NOMO-1 treated with DMSO at 0.1 percent for 48 hours (cell line): ENCODE results near the gene NUBP2.
"Not testable (repeated sequence)": the region's sequence is repeated elsewhere in the genome, so short reads cannot be mapped to it uniquely, and the experiment has no call there.

ENCODE experiments used
- DNase-seq: peaks from one replicate; lab custom pipeline; 2025; ENCODE audit not compliant: unreplicated experiment; lab: John Stamatoyannopoulos, UW

Gene NUBP2

GRCh38 chr16:1794908-1795666 is 12.3 kb downstream of the NUBP2 start:
- DNase-seq = no peak

DNA sequence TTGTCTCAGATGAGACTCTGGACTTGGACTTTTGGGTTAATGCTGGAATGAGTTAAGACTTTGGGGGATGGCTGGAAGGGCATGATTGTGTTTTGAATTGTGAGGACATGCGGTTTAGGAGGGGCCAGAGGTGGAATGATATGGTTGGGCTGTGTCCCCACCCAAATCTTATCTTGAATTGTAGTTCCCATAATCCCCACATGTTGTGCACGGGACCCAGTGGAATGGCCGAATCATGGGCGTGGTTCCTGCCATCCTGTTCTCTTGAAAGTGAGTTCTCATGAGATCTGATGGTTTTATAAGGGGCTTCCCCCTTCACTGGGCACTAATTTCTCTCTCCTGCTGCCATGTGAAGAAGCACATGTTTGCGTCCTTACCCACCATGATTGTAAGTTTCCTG is 16.5 kb downstream of the NUBP2 start:
- DNase-seq = not testable (repeated sequence)

DNA sequence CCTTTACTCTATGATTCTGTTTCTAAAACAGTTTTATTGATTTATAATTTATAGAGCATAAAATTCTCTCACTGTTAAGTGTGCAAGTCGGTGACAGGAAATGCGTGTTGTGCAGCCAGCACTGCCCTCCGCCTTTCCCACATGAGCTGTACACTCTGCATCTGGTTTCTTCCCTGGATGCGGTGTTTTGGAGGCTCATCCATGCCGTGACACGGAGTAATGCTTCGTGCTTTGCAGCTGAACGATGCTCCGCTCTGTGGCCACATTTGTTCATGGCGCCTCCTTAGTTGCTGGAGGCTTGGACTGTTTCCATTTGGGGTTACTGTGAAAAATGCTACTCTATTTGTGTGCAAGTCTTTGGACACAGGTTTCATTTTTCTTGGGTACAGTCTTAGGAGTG is 17.9 kb downstream of the NUBP2 start:
- DNase-seq = no peak

DNA sequence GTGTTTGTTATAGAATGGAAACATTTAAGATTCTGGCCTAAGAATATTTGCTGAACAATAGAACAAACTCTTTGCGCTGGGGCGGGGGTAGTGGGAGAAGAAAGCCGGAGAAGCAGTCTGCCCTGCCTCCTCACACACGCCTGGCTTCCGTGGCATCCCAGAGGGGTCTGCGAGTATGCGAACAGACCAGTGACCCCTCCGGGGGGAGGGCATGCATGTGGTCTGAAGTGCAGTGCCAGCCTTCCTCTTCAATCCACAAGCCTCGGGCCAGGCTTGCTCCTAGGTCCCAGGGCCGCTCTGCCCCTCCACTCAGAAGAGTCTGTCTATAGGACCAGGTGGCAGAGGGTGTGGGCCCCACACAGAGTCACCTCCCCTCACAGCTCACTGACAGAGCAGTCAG is 24.9 kb downstream of the NUBP2 start:
- DNase-seq = no peak

- DNase-seq = no peak
These were observed 25.9 kb downstream of the NUBP2 start for GRCh38 chr16:1808691-1809090.

DNA sequence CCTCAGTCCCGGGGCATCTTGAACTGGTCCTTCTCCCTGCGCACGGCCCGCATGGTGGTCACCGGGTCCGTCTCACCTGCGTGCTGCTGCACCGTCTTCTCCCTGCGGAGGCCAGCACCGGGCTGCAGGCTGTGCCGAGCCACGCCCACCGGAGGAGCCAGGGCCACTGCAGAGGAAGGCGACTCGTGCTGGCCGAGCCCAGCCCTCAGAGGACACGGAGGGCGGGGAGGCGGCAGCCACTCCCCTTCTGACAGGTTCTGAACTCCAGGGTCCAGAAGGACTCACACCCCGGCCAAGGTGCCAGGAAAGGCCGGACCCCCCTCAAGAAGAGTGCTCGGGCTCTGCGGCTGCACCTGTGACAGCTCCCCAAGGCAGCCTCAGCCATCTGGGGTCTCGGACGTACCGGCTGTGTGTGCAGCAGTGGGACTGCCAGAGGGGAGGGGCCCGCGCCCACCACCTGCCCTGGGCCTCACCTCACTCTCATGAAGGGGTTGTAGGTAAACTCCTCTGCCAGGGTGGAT is 26.6 kb downstream of the NUBP2 start:
- DNase-seq = no peak

- no peak for DNase-seq
These were observed 27.3 kb downstream of the NUBP2 start for GRCh38 chr16:1810106-1810505.

GRCh38 chr16:1810536-1810935 is 27.8 kb downstream of the NUBP2 start:
- no peak for DNase-seq

GRCh38 chr16:1812732-1813163 is 30.0 kb downstream of the NUBP2 start:
- no peak for DNase-seq

DNA sequence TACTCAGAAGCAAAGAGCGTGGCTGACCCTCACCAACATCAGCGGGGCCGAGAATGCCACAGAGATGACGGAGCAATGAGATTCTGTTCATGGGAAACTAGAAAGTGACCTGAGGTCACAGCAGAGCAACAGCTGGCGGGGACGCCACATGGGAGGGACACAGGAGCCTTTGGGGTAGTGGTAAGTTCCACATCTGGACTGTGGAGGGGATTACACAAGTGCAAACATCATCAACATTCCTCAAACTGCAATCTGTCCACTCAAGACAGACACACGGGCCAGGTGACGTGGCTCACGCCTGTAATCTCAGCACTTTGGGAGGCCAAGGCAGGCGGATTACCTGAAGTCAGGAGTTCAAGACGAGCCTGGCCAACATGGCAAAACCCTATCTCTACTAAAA is 32.7 kb downstream of the NUBP2 start:
- no peak for DNase-seq

DNA sequence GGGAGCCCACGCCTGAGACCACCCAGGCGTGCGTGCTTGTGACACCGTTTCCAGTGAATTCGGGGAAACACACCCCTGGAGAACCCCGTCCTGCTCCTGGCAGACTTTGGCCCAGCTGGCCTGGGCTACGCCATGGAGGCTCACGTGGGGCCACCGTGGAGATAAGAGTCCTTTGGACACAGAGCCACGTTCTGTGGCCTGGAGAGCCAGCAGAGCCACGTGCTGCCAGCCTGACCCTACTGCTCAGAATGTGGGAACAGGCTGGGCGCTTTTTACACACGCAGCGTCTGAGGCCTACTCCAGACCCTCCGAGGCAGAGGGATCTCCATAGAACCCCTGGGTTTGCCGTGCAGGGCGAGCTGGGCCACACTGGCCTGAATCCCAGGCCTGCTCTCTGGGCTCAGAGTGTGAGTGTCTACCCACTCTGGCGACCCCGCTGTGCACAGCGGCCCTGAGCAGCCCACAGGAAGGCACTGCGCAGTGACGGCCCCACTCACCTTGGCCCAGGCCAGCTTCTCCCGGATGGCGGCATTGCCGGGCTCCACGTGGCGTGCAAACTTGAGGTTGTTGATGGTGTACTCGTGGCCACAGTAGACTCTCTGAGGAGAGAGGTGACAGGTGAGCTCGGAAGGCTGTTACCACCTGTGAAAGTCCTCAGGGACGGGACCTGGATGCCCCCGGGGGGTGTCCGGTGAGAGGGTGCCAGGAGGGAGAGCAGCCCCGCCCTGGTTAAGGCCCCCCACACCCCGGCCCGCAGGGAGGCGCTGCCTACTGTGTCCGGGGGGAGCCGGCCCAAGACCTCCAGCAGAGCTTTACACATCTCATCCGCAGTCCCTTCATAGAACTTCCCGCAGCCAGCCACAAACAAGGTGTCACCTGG is 33.9 kb downstream of the NUBP2 start:
- no peak for DNase-seq

GRCh38 chr16:1817276-1817589 is 34.5 kb downstream of the NUBP2 start:
- no peak for DNase-seq

- DNase-seq = no peak
These were observed 35.0 kb downstream of the NUBP2 start for GRCh38 chr16:1817716-1818115.

- DNase-seq = no peak
These were observed 35.6 kb downstream of the NUBP2 start for GRCh38 chr16:1818204-1818872.

GRCh38 chr16:1818873-1819525 is 36.2 kb downstream of the NUBP2 start:
- no peak for DNase-seq

DNA sequence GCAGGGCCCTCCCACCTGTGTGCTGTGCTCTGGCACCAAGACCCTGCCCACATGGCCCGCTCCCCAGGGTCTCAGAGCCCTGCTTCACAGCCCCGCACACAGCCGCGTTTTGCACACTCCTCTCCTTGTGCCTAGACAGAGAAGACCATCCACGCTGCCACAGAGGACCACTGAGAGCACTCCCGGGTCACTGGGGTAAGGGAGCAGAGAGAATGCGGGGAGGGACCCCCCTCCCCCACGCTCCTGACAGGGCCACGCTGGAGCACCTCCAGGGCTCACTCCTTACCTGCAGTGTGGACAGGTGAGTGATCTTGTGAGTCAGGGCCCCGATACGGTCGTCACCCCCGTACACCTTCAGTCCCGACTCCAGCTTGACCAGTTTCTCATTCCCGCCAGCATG is 36.9 kb downstream of the NUBP2 start:
- DNase-seq = no peak

- no peak for DNase-seq
These were observed 37.6 kb downstream of the NUBP2 start for GRCh38 chr16:1820096-1820945.

DNA sequence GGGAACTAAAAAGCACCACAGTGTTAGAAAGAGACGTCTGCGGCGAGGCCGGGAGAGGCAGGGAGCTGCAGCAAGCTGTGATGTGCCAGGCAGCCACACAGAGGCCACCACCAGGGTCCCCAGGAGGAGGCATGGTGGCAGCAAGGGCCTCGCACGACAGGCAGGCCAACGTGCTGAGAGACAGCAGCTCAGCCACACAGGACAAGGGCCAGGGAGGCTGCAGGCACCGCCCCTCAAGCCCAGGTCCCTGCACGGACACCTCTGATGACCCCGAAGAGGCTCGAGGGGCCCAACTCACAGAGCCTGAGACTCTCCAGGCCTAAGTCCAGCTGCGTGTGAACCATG is 38.2 kb downstream of the NUBP2 start:
- no peak for DNase-seq

GRCh38 chr16:1821861-1822611 is 39.3 kb downstream of the NUBP2 start:
- DNase-seq = no peak

GRCh38 chr16:1822801-1823200 is 40.0 kb downstream of the NUBP2 start:
- no peak for DNase-seq
